Neuronal stem cell (in vitro differentiated cells): ENCODE results near the gene USP2.

Source experiments
- DNase-seq: peaks from one replicate; pipeline ENCODE4 v3.0.0-alpha.2; 2013; ENCODE audit warnings: low spot score
- H2AFZ ChIP-seq: one replicate; pipeline ENCODE4 v1.6.1; 2013; ENCODE audit warnings: mild to moderate bottlenecking, low read length, inconsistent platforms
- H2AK5ac ChIP-seq: 2 replicates; pipeline ENCODE4 v1.6.1; 2013; ENCODE audit warnings: low read depth, mild to moderate bottlenecking, inconsistent platforms, low read length, moderate library complexity, mixed read lengths
- H2BK120ac ChIP-seq: 2 replicates; pipeline ENCODE4 v1.6.1; 2013; ENCODE audit warnings: low read depth, mild to moderate bottlenecking, inconsistent platforms, low read length, moderate library complexity, mixed read lengths
- H2BK12ac ChIP-seq: one replicate; pipeline ENCODE4 v1.6.1; 2013; ENCODE audit warnings: low read length, inconsistent platforms
- H2BK15ac ChIP-seq: 2 replicates; pipeline ENCODE4 v1.6.1; 2013; ENCODE audit warnings: mild to moderate bottlenecking, low read length, inconsistent platforms, mixed read lengths
- H2BK5ac ChIP-seq: one replicate; pipeline ENCODE4 v1.6.1; 2013; ENCODE audit warnings: inconsistent platforms, mild to moderate bottlenecking, low read length, moderate library complexity
- H3K14ac ChIP-seq: one replicate; pipeline ENCODE4 v1.6.1; 2013; ENCODE audit warnings: low read length, inconsistent platforms
- H3K18ac ChIP-seq: 2 replicates; pipeline ENCODE4 v1.6.1; 2013; ENCODE audit warnings: low read length, inconsistent platforms
- H3K23ac ChIP-seq: 2 replicates; pipeline ENCODE4 v1.6.1; 2013; ENCODE audit warnings: low read depth, mild to moderate bottlenecking, mixed read lengths, low read length, inconsistent platforms; ENCODE audit not compliant: poor library complexity
- H3K27ac ChIP-seq: replicated peaks from 3 replicates; pipeline ENCODE4 v1.5.1; 2013; ENCODE audit warnings: low read length, inconsistent platforms
- H3K27me3 ChIP-seq, 3 experiments: 2 replicates each; pipeline ENCODE4 v1.6.1; 2013; ENCODE audit warnings: low read length in 3 of 3, mild to moderate bottlenecking in 2 of 3, inconsistent platforms in 1 of 3, low read depth in 1 of 3, mixed read lengths in 1 of 3, moderate library complexity in 1 of 3; ENCODE audit not compliant: control insufficient read depth in 3 of 3, insufficient read depth in 3 of 3
- H3K36me3 ChIP-seq, 2 donors: replicated peaks in 1 of 2; 2 replicates each; pipeline ENCODE4 v1.6.1; 2013; ENCODE audit warnings: low read length in 2 of 2; ENCODE audit not compliant: control insufficient read depth in 2 of 2, insufficient read depth in 2 of 2
- H3K4ac ChIP-seq: 2 replicates; pipeline ENCODE4 v1.6.1; 2013; ENCODE audit warnings: inconsistent platforms, mild to moderate bottlenecking, low read length, moderate library complexity
- H3K4me1 ChIP-seq, 2 donors: 1 replicate in 1 of 2; 2 replicates in 1 of 2; pipeline ENCODE4 v1.6.1; 2013; ENCODE audit warnings: low read length in 2 of 2, low read depth in 1 of 2; ENCODE audit not compliant: control insufficient read depth in 2 of 2, insufficient read depth in 1 of 2
- H3K4me2 ChIP-seq: one replicate; pipeline ENCODE4 v1.6.1; 2013; ENCODE audit warnings: mild to moderate bottlenecking, low read length, inconsistent platforms; ENCODE audit not compliant: insufficient read depth, poor library complexity, severe bottlenecking
- H3K4me3 ChIP-seq, 2 donors: 2 replicates each; pipeline ENCODE4 v1.5.1; 2013; ENCODE audit warnings: low read length in 2 of 2, mild to moderate bottlenecking in 2 of 2, inconsistent platforms in 1 of 2, moderate library complexity in 1 of 2
- H3K79me1 ChIP-seq: one replicate; pipeline ENCODE4 v1.6.1; 2013; ENCODE audit warnings: low read depth, mild to moderate bottlenecking, inconsistent platforms, low read length, moderate library complexity
- H3K9ac ChIP-seq: one replicate; pipeline ENCODE4 v1.6.1; 2013; ENCODE audit warnings: mild to moderate bottlenecking, low read depth, low read length, inconsistent platforms; ENCODE audit not compliant: poor library complexity
- H3K9me3 ChIP-seq, 2 donors: replicated peaks in 1 of 2; 2 replicates each; pipeline versions ENCODE3 to v1.6.1; 2013; ENCODE audit warnings: low read length in 2 of 2, mild to moderate bottlenecking in 2 of 2, inconsistent platforms in 1 of 2, low read depth in 1 of 2, mixed read lengths in 1 of 2, moderate library complexity in 1 of 2; ENCODE audit not compliant: control insufficient read depth in 2 of 2, insufficient read depth in 1 of 2
- H4K8ac ChIP-seq: one replicate; pipeline ENCODE4 v1.6.1; 2013; ENCODE audit warnings: low read depth, mild to moderate bottlenecking, inconsistent platforms, low read length, moderate library complexity
- H4K91ac ChIP-seq: one replicate; pipeline ENCODE4 v1.6.1; 2013; ENCODE audit warnings: low read length, low read depth, mild to moderate bottlenecking, inconsistent platforms; ENCODE audit not compliant: poor library complexity
- WGBS, 2 donors: extraction: QIAGEN DNeasy Blood & Tissue Kit; methylation state at CpG; one replicate each; pipeline ENCODE4 v1.1.7; 2013; ENCODE audit warnings: missing lambda C conversion rate in 2 of 2, mixed read lengths in 1 of 2; ENCODE audit not compliant: insufficient read length in 2 of 2, insufficient replicate concordance in 1 of 2; ENCODE audit errors: extremely low coverage in 2 of 2; 5-methylcytosine and 5-hydroxymethylcytosine counted together

USP2 gene

GRCh38 chr11:119351232-119351631 is 30.3 kb downstream of the USP2 start:
- Histone ChIP-seq H3K9ac (no peak overlapping the region), H2BK15ac (no peak overlapping the region), H3K79me1 (no peaks in the 10 kb centered on the region), H3K4me3 (no peak overlapping the region), H3K27ac (no peak overlapping the region), H3K14ac (no peak overlapping the region), H3K4me1 (peaks cover 14 to 26% of the 10 kb centered on the region in 2 donors), H2BK5ac (no peak overlapping the region), H3K4me2 (no peak overlapping the region), H2AK5ac (no peak overlapping the region), H3K36me3 (no peaks in the 10 kb centered on the region), H4K8ac (no peak overlapping the region), H3K18ac (no peak overlapping the region), H4K91ac (no peak overlapping the region), H3K23ac (no peak overlapping the region), H2BK12ac (no peak overlapping the region), H2AFZ (no peak overlapping the region), H3K4ac (no peak overlapping the region), H3K9me3 (peaks cover 0 to 1% of the 10 kb centered on the region in 2 donors), H3K27me3 (peaks cover 0 to 37% (median 0%) of the 10 kb centered on the region in 3 experiments), H2BK120ac (no peak overlapping the region)
- WGBS, 2 donors = no CpG with 5 or more reads among the region's 2 CpGs
- no peak for DNase-seq

GRCh38 chr11:119350302-119350701 is 31.2 kb downstream of the USP2 start:
- Histone ChIP-seq H3K27ac (no peak overlapping the region), H4K91ac (no peak overlapping the region), H3K79me1 (no peaks in the 10 kb centered on the region), H3K27me3 (peaks cover 0 to 39% (median 1%) of the 10 kb centered on the region in 3 experiments), H2AFZ (no peak overlapping the region), H2BK15ac (no peak overlapping the region), H3K4me1 (peaks cover 9 to 19% of the 10 kb centered on the region in 2 donors), H3K18ac (peak overlapping the region; percentile 59), H3K4me2 (no peak overlapping the region), H2BK5ac (no peak overlapping the region), H3K23ac (no peak overlapping the region), H3K14ac (no peak overlapping the region), H3K4ac (no peak overlapping the region), H4K8ac (no peak overlapping the region), H2BK120ac (no peak overlapping the region), H3K9ac (no peak overlapping the region), H2AK5ac (no peak overlapping the region), H2BK12ac (no peak overlapping the region), H3K4me3 (no peak overlapping the region), H3K9me3 (peaks cover 0 to 1% of the 10 kb centered on the region in 2 donors), H3K36me3 (no peaks in the 10 kb centered on the region)
- WGBS, 2 donors = no CpG with 5 or more reads among the region's 6 CpGs
- DNase-seq = no peak

- Histone ChIP-seq H3K27me3 (peaks cover 0 to 53% (median 5%) of the 10 kb centered on the region in 3 experiments), H3K4me2 (no peak overlapping the region), H2AFZ (no peak overlapping the region), H3K27ac (no peak overlapping the region), H3K36me3 (no peaks in the 10 kb centered on the region), H3K18ac (no peak overlapping the region), H4K8ac (no peak overlapping the region), H3K79me1 (no peaks in the 10 kb centered on the region), H3K4ac (no peak overlapping the region), H3K9me3 (peaks cover 0 to 1% of the 10 kb centered on the region in 2 donors), H2BK15ac (peak overlapping the region; percentile 35), H2BK12ac (no peak overlapping the region), H4K91ac (no peak overlapping the region), H2BK5ac (no peak overlapping the region), H3K23ac (no peak overlapping the region), H2BK120ac (no peak overlapping the region), H3K4me1 (peaks cover 7 to 11% of the 10 kb centered on the region in 2 donors), H3K4me3 (no peak overlapping the region), H2AK5ac (no peak overlapping the region), H3K9ac (no peak overlapping the region), H3K14ac (no peak overlapping the region)
- DNase-seq = no peak
- no CpG with 5 or more reads among the region's 16 CpGs for WGBS, 2 donors
Measured at GRCh38 chr11:119347940-119348605, 33.4 kb downstream of the USP2 start.

- no peaks in the 10 kb centered on the region for H3K36me3 ChIP-seq
- peaks cover 0 to 61% (median 9%) of the 10 kb centered on the region in 3 experiments for H3K27me3 ChIP-seq
- no peak overlapping the region for H3K23ac ChIP-seq
- H3K79me1 ChIP-seq = no peaks in the 10 kb centered on the region
- H3K9me3 ChIP-seq = peaks cover 0 to 1% of the 10 kb centered on the region in 2 donors
- H2AK5ac ChIP-seq = no peak overlapping the region
- H3K4ac ChIP-seq = no peak overlapping the region
- no peak overlapping the region for H3K14ac ChIP-seq
- H3K9ac ChIP-seq = no peak overlapping the region
- no peak overlapping the region for H3K4me2 ChIP-seq
- no peak overlapping the region for H2BK15ac ChIP-seq
- no peak overlapping the region for H3K4me3 ChIP-seq
- no CpG with 5 or more reads among the region's 2 CpGs for WGBS, 2 donors
- H4K8ac ChIP-seq = no peak overlapping the region
- no peak overlapping the region for H2AFZ ChIP-seq
- peaks cover 5 to 6% of the 10 kb centered on the region in 2 donors for H3K4me1 ChIP-seq
- H4K91ac ChIP-seq = no peak overlapping the region
- H2BK120ac ChIP-seq = no peak overlapping the region
- no peak for DNase-seq
- no peak overlapping the region for H2BK12ac ChIP-seq
- H3K27ac ChIP-seq = no peak overlapping the region
- H2BK5ac ChIP-seq = no peak overlapping the region
- no peak overlapping the region for H3K18ac ChIP-seq
Measured at GRCh38 chr11:119347242-119347641, 34.2 kb downstream of the USP2 start.
